K562 (cell line): ENCODE measurements around the gene NRDE2.

ENCODE experiments used
- RBM25 ChIP-seq: fragments of 200-400 bp; formaldehyde crosslinking; IDR thresholded peaks from 2 replicates; pipeline ENCODE4 v1.6.1; 2018; ENCODE audit warnings: low read length, low read depth, moderate library complexity; ENCODE audit not compliant: severe bottlenecking
- TEAD1 ChIP-seq, 2 experiments: fragments of 450-650 bp in 1 of 2; sonication (generic) in 1 of 2; formaldehyde crosslinking; IDR thresholded peaks; 2 replicates each; pipeline versions ENCODE4 v1.4.0 to v1.8.0; 2020 to 2022; ENCODE audit warnings: mild to moderate bottlenecking in 2 of 2, missing genetic modification reagents in 1 of 2
- TF ChIP-seq, protein P1 (sequence below): fragments of 250-450 bp; sonication (Bioruptor Pico); IDR thresholded peaks from 2 replicates; pipeline ENCODE4 v1.5.0; 2020; ENCODE audit warnings: mild to moderate bottlenecking, borderline replicate concordance

GRCh38 chr14:90348270-90348669 is 16.5 kb upstream of the NRDE2 start:
- TF ChIP-seq TEAD1 (CRISPR knock-in tag; IDR thresholded peaks at IDR 0.05) (no peak), RBM25 (no peak)
- TF ChIP-seq, protein P1, sequence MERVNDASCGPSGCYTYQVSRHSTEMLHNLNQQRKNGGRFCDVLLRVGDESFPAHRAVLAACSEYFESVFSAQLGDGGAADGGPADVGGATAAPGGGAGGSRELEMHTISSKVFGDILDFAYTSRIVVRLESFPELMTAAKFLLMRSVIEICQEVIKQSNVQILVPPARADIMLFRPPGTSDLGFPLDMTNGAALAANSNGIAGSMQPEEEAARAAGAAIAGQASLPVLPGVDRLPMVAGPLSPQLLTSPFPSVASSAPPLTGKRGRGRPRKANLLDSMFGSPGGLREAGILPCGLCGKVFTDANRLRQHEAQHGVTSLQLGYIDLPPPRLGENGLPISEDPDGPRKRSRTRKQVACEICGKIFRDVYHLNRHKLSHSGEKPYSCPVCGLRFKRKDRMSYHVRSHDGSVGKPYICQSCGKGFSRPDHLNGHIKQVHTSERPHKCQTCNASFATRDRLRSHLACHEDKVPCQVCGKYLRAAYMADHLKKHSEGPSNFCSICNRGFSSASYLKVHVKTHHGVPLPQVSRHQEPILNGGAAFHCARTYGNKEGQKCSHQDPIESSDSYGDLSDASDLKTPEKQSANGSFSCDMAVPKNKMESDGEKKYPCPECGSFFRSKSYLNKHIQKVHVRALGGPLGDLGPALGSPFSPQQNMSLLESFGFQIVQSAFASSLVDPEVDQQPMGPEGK = no peak
